ENCODE results near the gene TRPT1.

The TRPT1 gene

GRCh38 chr11:64206457-64207255 is 19.3 kb downstream of the TRPT1 start, which contains the start of gene FERMT3:
FERMT3 (plus strand) TSS chr11:64206721; CDS start chr11:64207365, 644 bp downstream.
- no peak for DNase-seq

GRCh38 chr11:64204464-64204989 is 21.5 kb downstream of the TRPT1 start:
- no peak for DNase-seq

DNA sequence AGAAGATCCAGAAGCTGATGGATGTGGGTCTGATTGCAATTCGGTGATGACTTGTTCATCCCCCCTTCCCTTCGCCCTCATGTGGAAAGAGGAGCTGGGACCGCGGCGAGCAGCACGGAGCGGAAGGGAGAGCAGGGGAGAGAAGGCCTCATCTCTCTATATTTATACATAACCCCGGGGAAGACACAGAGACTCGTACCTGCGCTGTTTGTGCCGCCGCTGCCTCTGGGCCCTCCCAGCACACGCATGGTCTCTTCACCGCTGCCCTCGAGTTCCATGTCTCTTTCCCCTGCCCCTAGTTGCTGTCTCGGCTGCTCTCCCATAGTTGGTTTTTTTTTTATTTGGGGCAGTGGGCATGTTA is 21.9 kb downstream of the TRPT1 start:
- DNase-seq, result no peak

GRCh38 chr11:64203421-64204079 is 22.4 kb downstream of the TRPT1 start:
- DNase-seq, result no peak

DNA sequence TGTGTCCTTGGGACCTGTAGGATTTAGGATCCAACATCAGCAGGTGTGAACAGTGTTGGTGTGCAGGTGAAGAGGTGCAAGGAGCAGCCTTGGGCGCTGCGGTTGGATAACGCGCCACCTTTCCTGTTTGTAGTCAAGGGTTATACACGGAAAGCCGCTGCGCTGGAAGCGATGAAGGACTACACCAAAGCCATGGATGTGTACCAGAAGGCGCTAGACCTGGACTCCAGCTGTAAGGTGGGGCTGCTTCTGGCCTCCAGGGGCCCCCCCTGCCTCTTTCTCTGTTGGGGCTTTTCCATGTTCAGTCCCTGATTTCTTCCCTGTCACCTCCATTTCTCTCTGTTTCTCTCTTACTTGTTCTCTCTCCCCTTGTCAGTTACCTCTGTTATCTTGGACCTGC is 23.0 kb downstream of the TRPT1 start:
- DNase-seq, result no peak

DNA sequence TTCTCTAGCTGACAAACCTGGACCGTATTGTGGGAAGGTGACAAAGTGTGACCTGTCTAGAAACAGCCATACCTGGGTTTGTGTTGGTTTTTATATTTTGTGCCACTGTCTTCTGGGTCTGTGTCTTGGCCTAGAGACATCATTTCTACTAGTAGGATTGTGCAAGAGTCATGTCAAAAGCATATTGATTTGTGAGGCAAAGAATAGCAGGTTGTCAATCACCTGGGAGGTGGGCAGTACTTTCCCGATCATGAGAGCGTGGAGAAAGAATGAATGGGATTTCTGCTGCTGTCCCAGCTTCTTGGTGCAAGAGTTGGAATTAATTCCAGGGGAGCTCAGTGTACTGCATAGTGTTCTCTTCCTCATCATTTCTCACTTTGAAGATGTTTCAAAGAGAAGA is 24.4 kb downstream of the TRPT1 start:
- no peak for DNase-seq

GRCh38 chr11:64198511-64198910 is 27.5 kb downstream of the TRPT1 start:
- no peak for DNase-seq

GRCh38 chr11:64196626-64197025 is 29.4 kb downstream of the TRPT1 start:
- no peak for DNase-seq

DNA sequence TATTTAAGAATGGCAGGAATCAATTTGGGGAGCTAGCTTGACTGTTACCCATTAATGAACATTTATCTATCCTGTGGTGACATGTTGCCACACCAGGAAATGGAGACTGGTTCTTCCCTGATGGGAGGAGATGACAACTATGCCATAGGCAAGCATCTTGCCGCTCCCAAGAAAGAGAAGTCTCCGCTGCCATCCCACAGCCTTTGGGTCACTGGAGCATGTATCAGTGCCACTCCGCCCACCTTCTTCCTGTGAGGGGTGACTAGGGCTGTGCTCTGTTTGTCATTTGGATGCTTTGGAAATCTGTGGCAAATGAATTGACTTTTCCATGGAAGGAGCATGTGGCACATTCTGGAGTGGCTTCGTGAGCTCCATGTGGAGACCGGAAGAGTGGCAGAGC is 33.6 kb downstream of the TRPT1 start:
- DNase-seq, result no peak

GRCh38 chr11:64186492-64187165 is 39.4 kb downstream of the TRPT1 start:
- no peak for DNase-seq

DNA sequence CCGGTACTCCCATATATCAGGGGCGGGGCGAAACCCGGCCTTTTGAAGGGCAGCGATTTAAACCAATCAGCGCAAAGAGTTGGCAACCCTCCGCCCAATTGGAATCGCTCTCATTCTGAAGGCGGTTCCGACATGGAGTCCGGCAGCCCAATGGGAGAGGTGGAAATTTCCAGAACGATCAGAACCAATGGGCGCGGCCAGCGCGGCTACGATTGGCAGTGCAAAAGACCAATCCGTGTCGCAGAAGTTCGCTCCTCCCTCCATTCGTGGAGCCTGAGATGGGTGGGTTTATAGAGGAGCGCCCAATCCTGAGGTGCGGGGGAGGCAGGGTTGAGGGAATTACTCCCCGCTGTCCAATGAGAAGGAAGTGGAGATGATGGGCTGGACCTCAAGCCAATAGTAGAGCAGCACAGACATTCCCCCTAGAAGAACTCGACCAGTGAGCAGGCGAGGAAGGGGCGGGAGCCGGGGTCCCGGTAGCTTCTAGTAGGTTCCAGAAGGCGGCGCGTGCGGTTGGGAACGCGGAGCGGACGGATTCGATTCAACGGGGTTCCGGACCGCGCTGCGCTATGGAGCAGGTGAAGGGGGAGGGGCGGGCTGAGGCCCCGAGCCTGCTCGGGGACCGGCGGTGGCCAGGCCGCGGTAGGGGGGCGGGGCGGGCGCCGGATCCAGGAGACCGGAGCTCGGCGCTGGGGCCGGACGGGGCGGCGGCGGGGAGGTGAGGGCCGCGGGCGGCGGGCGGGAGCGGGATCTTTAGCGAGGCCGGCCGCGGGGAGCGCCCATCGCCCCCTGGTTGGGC is 40.1 kb downstream of the TRPT1 start, which contains the start of gene STIP1:
TSS of gene STIP1 (plus strand) at position 479 of the 799 bp plus-strand sequence. CDS start at position 570, 91 bp downstream.
- DNase-seq, result peak; percentile 100

DNA sequence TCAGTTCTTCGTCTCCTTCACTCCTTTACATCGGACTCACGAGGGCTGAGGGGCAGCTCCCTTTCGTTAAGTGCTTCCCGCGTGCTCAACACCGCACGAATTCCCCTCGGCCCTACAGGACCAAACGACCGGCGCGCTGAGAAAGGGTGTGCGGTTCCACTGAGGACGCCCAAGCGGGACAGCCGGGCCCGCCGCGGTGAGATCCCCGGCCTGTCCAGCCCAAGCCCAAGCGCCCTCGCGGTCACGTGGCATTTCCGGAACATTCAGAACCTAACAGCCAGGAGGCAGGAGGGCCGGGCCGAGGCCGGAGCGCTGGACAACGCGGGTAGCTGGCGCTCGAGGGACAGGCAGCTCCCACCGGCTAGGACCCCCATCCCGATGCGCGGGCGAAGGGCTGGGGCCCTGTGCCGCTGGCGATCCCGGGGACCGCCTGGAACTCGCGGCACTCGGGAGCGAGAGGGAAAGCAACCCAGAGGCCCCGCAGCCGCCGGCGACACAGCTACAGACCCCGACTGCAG is 40.8 kb downstream of the TRPT1 start:
- DNase-seq, result no peak

GRCh38 chr11:64183890-64184289 is 42.1 kb downstream of the TRPT1 start:
- no peak for DNase-seq

DNA sequence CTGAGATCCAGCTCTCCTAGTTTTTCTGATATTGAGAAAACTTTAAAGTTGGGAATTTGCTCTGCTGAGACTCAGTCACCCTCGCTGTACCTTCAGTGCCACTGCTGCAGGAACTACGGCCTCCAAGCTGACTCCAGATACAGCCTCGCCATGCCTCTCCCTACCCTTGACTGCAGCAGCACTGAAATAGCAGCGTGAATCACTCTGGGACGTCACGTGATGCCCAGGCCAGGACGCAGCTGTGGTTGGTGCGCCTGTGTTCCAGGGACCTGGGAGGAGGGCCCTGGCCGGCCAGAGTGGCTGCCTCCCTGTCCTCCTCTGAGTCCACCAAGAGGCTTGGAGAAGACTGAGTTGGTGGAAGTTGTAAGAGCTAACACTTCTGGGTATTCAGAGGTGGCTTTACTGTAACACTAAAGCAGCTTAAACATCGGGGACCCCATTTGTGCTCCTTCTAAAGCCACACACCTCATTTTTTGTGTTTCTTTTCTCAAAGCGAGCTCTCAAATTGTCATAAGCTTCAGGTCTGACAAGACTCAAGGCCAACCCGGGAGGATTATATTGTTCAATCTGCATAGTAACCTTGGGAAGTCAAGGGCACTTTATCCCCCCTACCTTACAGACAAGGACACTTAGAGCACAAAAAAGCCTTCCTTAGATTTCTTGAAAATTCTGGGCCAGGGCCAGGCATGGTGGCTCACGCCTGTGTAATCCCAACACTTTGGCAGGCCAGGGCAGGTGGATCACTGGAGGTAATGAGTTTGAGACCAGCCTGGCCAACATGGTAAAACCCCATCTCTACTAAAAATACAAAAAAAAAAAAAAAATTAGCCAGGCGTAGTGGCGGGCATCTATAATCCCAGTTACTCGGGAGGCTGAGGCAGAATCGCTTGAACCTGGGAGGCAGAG is 44.2 kb downstream of the TRPT1 start:
- peak; percentile 42 for DNase-seq

DNA sequence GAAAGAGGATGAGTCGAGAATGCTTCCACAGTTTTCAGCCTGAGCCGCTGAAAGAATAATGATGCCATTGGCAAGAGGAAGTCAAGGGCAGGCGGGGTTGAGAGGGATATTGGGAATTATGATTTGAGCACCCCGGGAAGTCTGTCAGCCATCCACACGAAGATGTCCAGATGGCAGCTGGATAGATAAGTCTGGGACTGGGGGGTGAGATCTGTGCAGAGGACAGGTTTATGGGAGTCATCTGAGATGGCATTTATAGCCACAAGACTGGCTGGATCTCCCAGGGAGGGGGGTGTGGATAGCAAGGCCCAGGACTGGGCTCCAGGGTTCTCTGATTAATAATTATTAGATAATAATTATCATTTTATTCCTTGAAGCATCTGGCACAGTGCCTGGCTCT is 45.1 kb downstream of the TRPT1 start:
- no peak for DNase-seq

GRCh38 chr11:64178951-64179639 is 46.9 kb downstream of the TRPT1 start:
- DNase-seq, result no peak

DNA sequence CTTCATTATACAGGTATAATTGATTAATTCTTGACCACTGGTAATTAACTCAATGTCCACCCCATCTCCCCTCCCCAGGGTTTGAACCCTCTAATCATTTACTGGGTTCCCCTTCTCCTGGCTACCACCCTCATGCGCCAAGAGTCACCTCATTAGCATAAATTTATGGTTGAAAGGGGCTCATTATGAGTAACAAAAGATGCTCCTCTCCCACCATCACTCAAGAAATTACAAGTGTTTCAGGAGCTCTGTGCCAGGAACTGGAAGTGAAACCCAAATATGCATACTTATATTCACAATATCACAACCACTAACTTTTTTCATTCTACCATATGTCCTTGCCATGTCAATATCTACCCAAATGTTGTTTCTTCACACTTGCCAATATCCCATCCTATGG is 47.8 kb downstream of the TRPT1 start:
- DNase-seq, result no peak

- DNase-seq, result no peak
Observed at GRCh38 chr11:64176751-64177150, 49.2 kb downstream of the TRPT1 start.

Data from GOT3 (cell line).